ENCODE measurements around the gene MRGPRX3. TPM values are rescaled to one million over a fixed set of nuclear protein-coding genes. Genes with fewer than 3 reads are reported as not detected.

The MRGPRX3 gene
- total and polyA plus RNA-seq, 2 donors (not counting 3 experiments of a cell fraction or from before 2014, with no cell fraction given): not detected

GRCh38 chr11:18100926-18101656 lies 31.3 kb upstream of the MRGPRX3 start:
- POLR2A ChIA-PET: no interaction called here
- Histone ChIP-seq H3K27me3 (ENCODE audit: control insufficient read depth in 2 of 2, insufficient read depth in 2 of 2, low read length in 2 of 2) (no peaks in the 10 kb centered on the region), H2AFZ (ENCODE audit: low read depth, low read length) (no peak overlapping the region), H3K36me3 (ENCODE audit: control insufficient read depth in 2 of 2, extremely low read depth in 1 of 2, insufficient read depth in 2 of 2, low read length in 2 of 2) (peaks cover 0 to 6% of the 10 kb centered on the region in 2 experiments), H3K9me3 (replicated peaks; ENCODE audit: control insufficient read depth, insufficient read depth, low read length) (no peaks in the 10 kb centered on the region), H3K4me3 (replicated peaks in 1 of 3; ENCODE audit: insufficient read depth in 1 of 3, low read depth in 1 of 3, low read length in 3 of 3) (no peak overlapping the region), H3K4me2 (ENCODE audit: insufficient read depth, low read length) (no peak overlapping the region), H3K27ac (ENCODE audit: insufficient read depth, low read depth, low read length) (no peak overlapping the region), H3K4me1 (ENCODE audit: control insufficient read depth, extremely low read depth, insufficient read depth, low read length) (peaks cover under 1% of the 10 kb centered on the region), H4K20me1 (replicated peaks; ENCODE audit: control insufficient read depth, extremely low read depth, insufficient read depth, low read length) (no peaks in the 10 kb centered on the region), H3K79me2 (ENCODE audit: control insufficient read depth, insufficient read depth, low read length) (peaks cover 23% of the 10 kb centered on the region), H3K9me1 (replicated peaks; ENCODE audit: control insufficient read depth, extremely low read depth, insufficient read depth, low read length) (no peaks in the 10 kb centered on the region), H3K9ac (replicated peaks; ENCODE audit: extremely low read depth, insufficient read depth, low read length) (no peak overlapping the region)
- no TSS peak for BruUV-seq (replicated peaks)
- no peak for DNase-seq (ENCODE audit: low read depth, low spot score)
- TF ChIP-seq MYC (IDR thresholded peaks at IDR 0.05; ENCODE audit: low read depth, low read length): no peak
- TF ChIP-seq EZH2 (IDR thresholded peaks at IDR 0.05; ENCODE audit: borderline replicate concordance, low read depth, low read length, severe bottlenecking): no peak
- TF ChIP-seq GATA2 (IDR thresholded peaks at IDR 0.05; ENCODE audit: insufficient read depth, insufficient read length, low read depth, low read length): no peak
- TF ChIP-seq POLR2AphosphoS5 (IDR thresholded peaks at IDR 0.05; ENCODE audit: insufficient read depth, low read depth, low read length): no peak
- no peak for TF ChIP-seq CTCF (IDR thresholded peaks at IDR 0.05; ENCODE audit: extremely low read depth in 1 of 2, insufficient read depth in 1 of 2, low read depth in 1 of 2, low read length in 2 of 2)
- no peak for TF ChIP-seq FOS (IDR thresholded peaks at IDR 0.05; ENCODE audit: borderline replicate concordance, insufficient read depth, low read length)
- no peak for TF ChIP-seq JUN (IDR thresholded peaks at IDR 0.05; ENCODE audit: borderline replicate concordance, insufficient read depth, insufficient read length, low read depth)
- TF ChIP-seq POLR2A (IDR thresholded peaks at IDR 0.05; ENCODE audit: low read depth, low read length): no peak
- no peak for TF ChIP-seq MAX (IDR thresholded peaks at IDR 0.05; ENCODE audit: insufficient read depth, insufficient read length)
- dilution Hi-C loops (cut with MboI; ENCODE audit: extremely low pct_ligation_motif_present, low sequenced_read_pairs): no loop called here
- intact Hi-C loops (cut with micrococcal nuclease): loop anchor here (10.0 kb wide), 1 partner anchor 366 kb away; the partner anchor contains the start of gene KCNC1
- FAIRE-seq: no peak
- CTCF ChIA-PET: interaction anchor here (3.0 kb wide), 1 partner anchor 15 kb away, joined by 19 read pairs; no protein-coding TSS in a partner anchor

Data from endothelial cell of umbilical vein (primary cell).